Stimulated activated CD4-positive, alpha-beta T cell treated with anti-CD3 and anti-CD28 coated beads, Interleukin-4, amount 100 ng/mL, for 24 hours (primary cell): ENCODE results near the gene DARS2.
"Not testable (repeated sequence)": the region's sequence is repeated elsewhere in the genome, so short reads cannot be mapped to it uniquely, and the experiment has no call there.

Experiments
- DNase-seq: peaks from one replicate; pipeline ENCODE4 v3.0.0-alpha.2; 2020

DARS2 gene

GRCh38 chr1:173824315-173825081, at the start of gene DARS2, which contains the start of gene CENPL:
TSS of gene DARS2 (plus strand) at chr1:173824673. CDS start at chr1:173825230, 557 bp downstream.
TSS of gene CENPL (minus strand) at chr1:173824883. CDS start at chr1:173811299, 13,584 bp downstream.
- peak; percentile 92 for DNase-seq

- no peak for DNase-seq
Observed at GRCh38 chr1:173775578-173776226, 48.8 kb upstream of the DARS2 start.

- DNase-seq: no peak
Observed at GRCh38 chr1:173779936-173780335, 44.5 kb upstream of the DARS2 start.

- DNase-seq: no peak
Observed at GRCh38 chr1:173784997-173785396, 39.5 kb upstream of the DARS2 start.

- no peak for DNase-seq
Observed at GRCh38 chr1:173789841-173790240, 34.6 kb upstream of the DARS2 start.

- no peak for DNase-seq
Observed at GRCh38 chr1:173798078-173798477, 26.4 kb upstream of the DARS2 start.

- DNase-seq: not testable (repeated sequence)
Observed at GRCh38 chr1:173799995-173800394, 24.5 kb upstream of the DARS2 start.

GRCh38 chr1:173802961-173803360, 21.5 kb upstream of the DARS2 start:
- DNase-seq: no peak

GRCh38 chr1:173813654-173814053, 10.8 kb upstream of the DARS2 start:
- not testable (repeated sequence) for DNase-seq

GRCh38 chr1:173818459-173818858, 6.0 kb upstream of the DARS2 start:
- no peak for DNase-seq

- DNase-seq: no peak
Observed at GRCh38 chr1:173821680-173822079, 2.8 kb upstream of the DARS2 start.

GRCh38 chr1:173823781-173824314, 625 bp upstream of the DARS2 start:
- DNase-seq: no peak

- DNase-seq: no peak
Observed at GRCh38 chr1:173827611-173828010, 3.1 kb downstream of the DARS2 start.

GRCh38 chr1:173832748-173833147, 8.3 kb downstream of the DARS2 start:
- no peak for DNase-seq

GRCh38 chr1:173852105-173852504, 27.6 kb downstream of the DARS2 start:
- no peak for DNase-seq

- no peak for DNase-seq
Observed at GRCh38 chr1:173853074-173853473, 28.6 kb downstream of the DARS2 start.

GRCh38 chr1:173856014-173856413, 31.5 kb downstream of the DARS2 start:
- no peak for DNase-seq

- DNase-seq: no peak
Observed at GRCh38 chr1:173856903-173857302, 32.4 kb downstream of the DARS2 start.

GRCh38 chr1:173857363-173857917, 33.0 kb downstream of the DARS2 start:
- no peak for DNase-seq

GRCh38 chr1:173859547-173859946, 35.1 kb downstream of the DARS2 start:
- DNase-seq: not testable (repeated sequence)

- no peak for DNase-seq
Observed at GRCh38 chr1:173860065-173860464, 35.6 kb downstream of the DARS2 start.

- DNase-seq: peak; percentile 39
Observed at GRCh38 chr1:173861731-173862145, 37.3 kb downstream of the DARS2 start.

- not testable (repeated sequence) for DNase-seq
Observed at GRCh38 chr1:173862146-173862768, 37.8 kb downstream of the DARS2 start.
